Mesenchymal stem cell (in vitro differentiated cells and primary cell): Measurements from ENCODE around the gene MORN3.
A peak's percentile ranks its signal among the peaks of the same experiment; 100 is the strongest.
"Not testable (repeated sequence)": the region's sequence is repeated elsewhere in the genome, so short reads cannot be mapped to it uniquely, and the experiment has no call there.

Source experiments
- DNase-seq: peaks from one replicate; pipeline ENCODE4 v3.0.0-alpha.2; 2013
- H2AFZ ChIP-seq: one replicate; pipeline ENCODE4 v1.6.1; 2013; ENCODE audit warnings: low read depth, mild to moderate bottlenecking, control low read depth, inconsistent platforms, low read length, moderate library complexity
- H2AK5ac ChIP-seq: 2 replicates; pipeline ENCODE4 v1.6.1; 2013; ENCODE audit warnings: low read length, moderate library complexity, mild to moderate bottlenecking, inconsistent platforms; ENCODE audit not compliant: severe bottlenecking
- H2BK120ac ChIP-seq: one replicate; pipeline ENCODE4 v1.6.1; 2013; ENCODE audit warnings: low read depth, mild to moderate bottlenecking, inconsistent platforms, low read length, moderate library complexity
- H2BK12ac ChIP-seq, 2 experiments: one replicate each; pipeline ENCODE4 v1.6.1; 2013; ENCODE audit warnings: inconsistent platforms in 2 of 2, low read length in 2 of 2, mild to moderate bottlenecking in 2 of 2, moderate library complexity in 2 of 2, control low read depth in 1 of 2
- H2BK15ac ChIP-seq: one replicate; pipeline ENCODE4 v1.6.1; 2013; ENCODE audit warnings: mild to moderate bottlenecking, low read depth, inconsistent platforms; ENCODE audit not compliant: poor library complexity, severe bottlenecking
- H2BK5ac ChIP-seq: 2 replicates; pipeline ENCODE4 v1.6.1; 2013; ENCODE audit warnings: low read depth, mild to moderate bottlenecking, low read length, control low read depth, inconsistent platforms; ENCODE audit not compliant: poor library complexity, severe bottlenecking
- H3K14ac ChIP-seq, 2 experiments: one replicate each; pipeline ENCODE4 v1.6.1; 2013; ENCODE audit warnings: inconsistent platforms in 2 of 2, low read length in 2 of 2, control low read depth in 1 of 2, mild to moderate bottlenecking in 1 of 2, moderate library complexity in 1 of 2
- H3K18ac ChIP-seq, 2 experiments: one replicate each; pipeline ENCODE4 v1.6.1; 2013; ENCODE audit warnings: inconsistent platforms in 2 of 2, low read length in 2 of 2, control low read depth in 1 of 2, low read depth in 1 of 2, mild to moderate bottlenecking in 1 of 2
- H3K23ac ChIP-seq, 2 experiments: one replicate each; pipeline ENCODE4 v1.6.1; 2013; ENCODE audit warnings: inconsistent platforms in 2 of 2, low read length in 2 of 2, mild to moderate bottlenecking in 2 of 2, moderate library complexity in 2 of 2, control low read depth in 1 of 2
- H3K27ac ChIP-seq: 2 replicates; pipeline ENCODE4 v1.5.1; 2013; ENCODE audit warnings: mild to moderate bottlenecking, moderate library complexity, low read length, control low read depth, inconsistent platforms; ENCODE audit not compliant: poor library complexity, severe bottlenecking
- H3K27me3 ChIP-seq, 2 experiments: 2 replicates each; pipeline versions ENCODE4 v1.6.1 to v1.7.0; 2013; ENCODE audit warnings: low read length in 2 of 2, mild to moderate bottlenecking in 2 of 2, moderate library complexity in 2 of 2, control low read depth in 1 of 2, inconsistent platforms in 1 of 2; ENCODE audit not compliant: control insufficient read depth in 1 of 2, insufficient read depth in 1 of 2
- H3K36me3 ChIP-seq, 2 experiments: 2 replicates each; pipeline versions ENCODE4 v1.6.1 to v1.7.0; 2013; ENCODE audit warnings: low read length in 2 of 2, control low read depth in 1 of 2, inconsistent platforms in 1 of 2, low read depth in 1 of 2, mild to moderate bottlenecking in 1 of 2; ENCODE audit not compliant: insufficient read depth in 2 of 2, control insufficient read depth in 1 of 2
- H3K4ac ChIP-seq, 2 experiments: one replicate each; pipeline ENCODE4 v1.6.1; 2013; ENCODE audit warnings: inconsistent platforms in 2 of 2, low read length in 2 of 2, mild to moderate bottlenecking in 2 of 2, moderate library complexity in 2 of 2, control low read depth in 1 of 2, low read depth in 1 of 2
- H3K4me1 ChIP-seq: 2 replicates; pipeline ENCODE4 v1.6.1; 2013; ENCODE audit warnings: low read depth, low read length, control low read depth; ENCODE audit not compliant: control insufficient read depth, insufficient read depth
- H3K4me2 ChIP-seq: 2 replicates; pipeline ENCODE4 v1.6.1; 2013; ENCODE audit warnings: low read length, mild to moderate bottlenecking, inconsistent platforms; ENCODE audit not compliant: poor library complexity, severe bottlenecking
- H3K4me3 ChIP-seq, 2 experiments: 2 replicates each; pipeline versions ENCODE4 v1.5.1 to v1.7.0; 2013; ENCODE audit warnings: low read length in 2 of 2, mild to moderate bottlenecking in 2 of 2, control low read depth in 1 of 2, low read depth in 1 of 2; ENCODE audit not compliant: insufficient read depth in 1 of 2
- H3K79me1 ChIP-seq: replicated peaks from 2 replicates; pipeline ENCODE4 v1.6.1; 2013; ENCODE audit warnings: mild to moderate bottlenecking, control low read depth, low read length, inconsistent platforms; ENCODE audit not compliant: poor library complexity, severe bottlenecking
- H3K9ac ChIP-seq: 2 replicates; pipeline ENCODE4 v1.7.0; 2013; ENCODE audit warnings: mild to moderate bottlenecking, low read length, moderate library complexity
- H3K9me3 ChIP-seq: 2 replicates; pipeline ENCODE4 v1.7.0; 2013; ENCODE audit warnings: mild to moderate bottlenecking, low read length; ENCODE audit not compliant: control insufficient read depth
- H4K8ac ChIP-seq: one replicate; pipeline ENCODE4 v1.6.1; 2013; ENCODE audit warnings: inconsistent platforms, mild to moderate bottlenecking, low read length, moderate library complexity
- H4K91ac ChIP-seq: one replicate; pipeline ENCODE4 v1.6.1; 2013; ENCODE audit warnings: mild to moderate bottlenecking, low read length, inconsistent platforms
- WGBS: methylation state at CpG from one replicate; pipeline ENCODE4 v1.1.7; 2013; ENCODE audit warnings: mixed read lengths; 5-methylcytosine and 5-hydroxymethylcytosine counted together

MORN3 gene

GRCh38 chr12:121638298-121639202 lies 30.9 kb downstream of the MORN3 start:
- H3K14ac ChIP-seq = peak overlapping the region in 1 of 2 experiments; percentile 62
- H2BK15ac ChIP-seq = no peak overlapping the region
- no peaks in the 10 kb centered on the region for H3K27me3 ChIP-seq
- no peak overlapping the region for H2AFZ ChIP-seq
- peak overlapping the region in 1 of 2 experiments; percentile 79 for H2BK12ac ChIP-seq
- H3K4ac ChIP-seq = no peak overlapping the region
- no peak overlapping the region for H2BK120ac ChIP-seq
- no peak overlapping the region for H3K18ac ChIP-seq
- peaks cover 7 to 13% of the 10 kb centered on the region in 2 experiments for H3K36me3 ChIP-seq
- no peak overlapping the region for H3K4me2 ChIP-seq
- peaks cover 28% of the 10 kb centered on the region for H3K79me1 ChIP-seq
- no peak overlapping the region for H2AK5ac ChIP-seq
- no peak overlapping the region for H3K4me3 ChIP-seq
- H2BK5ac ChIP-seq = no peak overlapping the region
- DNase-seq = no peak
- no peaks in the 10 kb centered on the region for H3K9me3 ChIP-seq
- H3K27ac ChIP-seq = no peak overlapping the region
- H3K9ac ChIP-seq = no peak overlapping the region
- 92% methylated on average over 14 of the region's 14 CpGs for WGBS
- peak overlapping the region; percentile 29 for H4K91ac ChIP-seq
- peak overlapping the region in 1 of 2 experiments; percentile 63 for H3K23ac ChIP-seq
- H4K8ac ChIP-seq = peak overlapping the region; percentile 66
- peaks cover 7% of the 10 kb centered on the region for H3K4me1 ChIP-seq

DNA sequence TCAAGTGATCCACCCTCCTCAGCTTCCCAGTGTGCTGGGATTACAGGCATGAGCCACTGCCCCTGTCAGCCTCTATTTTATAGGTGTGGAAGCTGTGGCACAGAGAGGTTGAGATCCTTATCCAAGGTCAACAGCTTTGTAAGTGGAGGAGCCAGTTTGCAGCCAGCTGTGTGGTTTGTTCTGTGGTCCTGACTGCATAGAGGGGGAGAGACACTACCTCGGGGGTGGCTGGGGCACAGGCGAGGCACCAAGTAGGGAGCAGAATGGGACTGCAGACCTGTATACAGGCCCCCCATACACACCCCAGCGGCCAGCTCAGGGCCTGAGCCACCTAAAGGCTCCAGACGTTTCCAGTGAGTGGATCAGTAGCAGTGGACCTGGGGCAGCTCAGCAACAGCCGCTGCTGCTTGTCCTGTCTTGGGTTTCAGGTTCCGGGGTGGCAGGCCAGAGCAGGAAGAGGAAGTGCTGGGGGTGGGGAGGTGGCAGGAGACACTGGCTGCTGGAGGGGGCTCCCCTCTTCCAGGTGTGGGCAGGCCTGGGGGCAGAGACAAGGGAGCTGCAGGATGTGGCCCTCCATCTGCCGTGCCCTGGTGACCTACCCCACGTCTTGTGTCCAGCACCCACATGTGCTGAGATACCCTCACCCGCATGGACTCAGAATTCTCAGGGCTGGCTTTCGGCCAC lies 32.1 kb downstream of the MORN3 start:
- H3K18ac ChIP-seq = no peak overlapping the region
- H3K23ac ChIP-seq = no peak overlapping the region
- no peaks in the 10 kb centered on the region for H3K27me3 ChIP-seq
- no peak for DNase-seq
- 83% methylated on average over 8 of the region's 10 CpGs for WGBS
- no peak overlapping the region for H4K91ac ChIP-seq
- peaks cover 34% of the 10 kb centered on the region for H3K79me1 ChIP-seq
- H4K8ac ChIP-seq = no peak overlapping the region
- no peak overlapping the region for H3K4me2 ChIP-seq
- H3K9me3 ChIP-seq = no peaks in the 10 kb centered on the region
- no peak overlapping the region for H2BK12ac ChIP-seq
- no peak overlapping the region for H2BK15ac ChIP-seq
- no peak overlapping the region for H3K4ac ChIP-seq
- H3K14ac ChIP-seq = no peak overlapping the region
- no peak overlapping the region for H3K27ac ChIP-seq
- no peak overlapping the region for H2AFZ ChIP-seq
- H3K4me3 ChIP-seq = no peak overlapping the region
- no peak overlapping the region for H3K9ac ChIP-seq
- H3K36me3 ChIP-seq = peaks cover 7 to 13% of the 10 kb centered on the region in 2 experiments
- H2BK5ac ChIP-seq = no peak overlapping the region
- H3K4me1 ChIP-seq = peaks cover 14% of the 10 kb centered on the region
- H2BK120ac ChIP-seq = no peak overlapping the region
- H2AK5ac ChIP-seq = no peak overlapping the region

DNA sequence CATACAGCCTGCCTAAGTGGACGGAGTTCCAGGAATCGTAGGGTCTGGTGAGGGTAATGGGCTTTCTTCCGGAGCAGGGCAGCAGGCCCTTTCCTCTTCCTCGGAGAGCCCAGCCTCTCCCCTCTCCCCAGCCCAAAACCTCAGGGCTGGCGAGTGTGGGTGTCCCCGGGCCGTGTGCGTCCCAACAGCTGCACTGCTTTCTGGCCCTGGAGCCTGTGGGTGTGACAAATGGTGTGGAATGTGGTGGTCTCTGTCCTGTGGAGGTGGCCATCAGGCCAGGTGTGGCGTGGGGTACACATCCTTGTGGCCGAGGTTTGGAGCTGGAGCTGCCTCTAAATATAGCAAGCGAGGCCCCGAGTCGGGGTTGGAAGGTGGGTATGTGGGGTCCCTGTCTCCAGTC lies 34.6 kb downstream of the MORN3 start:
- H3K27me3 ChIP-seq = no peaks in the 10 kb centered on the region
- H3K23ac ChIP-seq = no peak overlapping the region
- H3K36me3 ChIP-seq = peaks cover 0 to 3% of the 10 kb centered on the region in 2 experiments
- H2AK5ac ChIP-seq = no peak overlapping the region
- no peak for DNase-seq
- H3K4ac ChIP-seq = no peak overlapping the region
- H4K8ac ChIP-seq = no peak overlapping the region
- H3K4me3 ChIP-seq = no peak overlapping the region
- no peak overlapping the region for H4K91ac ChIP-seq
- peaks cover 40% of the 10 kb centered on the region for H3K79me1 ChIP-seq
- H2BK5ac ChIP-seq = no peak overlapping the region
- H3K27ac ChIP-seq = no peak overlapping the region
- no peak overlapping the region for H2BK15ac ChIP-seq
- WGBS = 90% methylated on average over 2 of the region's 13 CpGs
- H3K14ac ChIP-seq = no peak overlapping the region
- no peak overlapping the region for H3K9ac ChIP-seq
- H2BK120ac ChIP-seq = no peak overlapping the region
- peak overlapping the region in 1 of 2 experiments; percentile 7 for H3K18ac ChIP-seq
- no peak overlapping the region for H2AFZ ChIP-seq
- no peak overlapping the region for H2BK12ac ChIP-seq
- no peaks in the 10 kb centered on the region for H3K9me3 ChIP-seq
- peaks cover 15% of the 10 kb centered on the region for H3K4me1 ChIP-seq
- H3K4me2 ChIP-seq = no peak overlapping the region

DNA sequence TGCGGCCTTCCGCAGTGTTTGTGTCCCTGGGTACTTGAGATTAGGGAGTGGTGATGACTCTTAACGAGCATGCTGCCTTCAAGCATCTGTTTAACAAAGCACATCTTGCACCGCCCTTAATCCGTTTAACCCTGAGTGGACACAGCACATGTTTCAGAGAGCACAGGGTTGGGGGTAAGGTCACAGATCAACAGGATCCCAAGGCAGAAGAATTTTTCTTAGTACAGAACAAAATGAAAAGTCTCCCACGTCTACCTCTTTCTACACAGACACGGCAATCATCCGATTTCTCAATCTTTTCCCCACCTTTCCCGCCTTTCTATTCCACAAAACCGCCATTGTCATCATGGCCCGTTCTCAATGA lies 35.6 kb downstream of the MORN3 start:
- H2BK15ac ChIP-seq, H3K14ac ChIP-seq, H3K9ac ChIP-seq, H4K91ac ChIP-seq, H2BK12ac ChIP-seq, H3K23ac ChIP-seq, DNase-seq, H3K4me2 ChIP-seq, H4K8ac ChIP-seq, H2AK5ac ChIP-seq, H3K27me3 ChIP-seq, H2BK5ac ChIP-seq, H3K9me3 ChIP-seq, H3K27ac ChIP-seq, H3K36me3 ChIP-seq, H3K18ac ChIP-seq, H2BK120ac ChIP-seq, H3K4ac ChIP-seq, H3K4me3 ChIP-seq, H2AFZ ChIP-seq: not testable (repeated sequence)
- peaks cover 19% of the 10 kb centered on the region for H3K4me1 ChIP-seq
- WGBS = 80% methylated on average over 4 of the region's 11 CpGs
- peaks cover 41% of the 10 kb centered on the region for H3K79me1 ChIP-seq
